Measurements from ENCODE around the gene S100A7. TPM values are rescaled to one million over a fixed set of nuclear protein-coding genes. Genes with fewer than 3 reads are reported as not detected.
"Not testable (repeated sequence)": the region's sequence is repeated elsewhere in the genome, so short reads cannot be mapped to it uniquely, and the experiment has no call there.

S100A7 gene
- total RNA-seq, 1 donor from 2014 or later: not detected

GRCh38 chr1:153426809-153427208 lies 33.6 kb downstream of the S100A7 start:
- peaks cover 8 to 9% (median 9%) of the 10 kb centered on the region in 3 donors for H3K27me3 ChIP-seq (ENCODE audit: control insufficient read depth in 3 of 3, insufficient read depth in 3 of 3, low read length in 3 of 3)
- H3K4me1 ChIP-seq (ENCODE audit: control insufficient read depth in 3 of 3, insufficient read depth in 3 of 3, low read length in 3 of 3): no peaks in the 10 kb centered on the region
- H3K9ac ChIP-seq (ENCODE audit: low read depth in 1 of 3, low read length in 3 of 3): no peak overlapping the region
- H3K4me3 ChIP-seq (ENCODE audit: low read length in 3 of 3): no peak overlapping the region
- H3K27ac ChIP-seq (ENCODE audit: low read depth, low read length): no peak overlapping the region
- H3K36me3 ChIP-seq (ENCODE audit: control insufficient read depth in 3 of 3, insufficient read depth in 3 of 3, low read length in 3 of 3): no peaks in the 10 kb centered on the region
- no peaks in the 10 kb centered on the region for H3K9me3 ChIP-seq (ENCODE audit: control insufficient read depth in 3 of 3, low read length in 3 of 3)

DNA sequence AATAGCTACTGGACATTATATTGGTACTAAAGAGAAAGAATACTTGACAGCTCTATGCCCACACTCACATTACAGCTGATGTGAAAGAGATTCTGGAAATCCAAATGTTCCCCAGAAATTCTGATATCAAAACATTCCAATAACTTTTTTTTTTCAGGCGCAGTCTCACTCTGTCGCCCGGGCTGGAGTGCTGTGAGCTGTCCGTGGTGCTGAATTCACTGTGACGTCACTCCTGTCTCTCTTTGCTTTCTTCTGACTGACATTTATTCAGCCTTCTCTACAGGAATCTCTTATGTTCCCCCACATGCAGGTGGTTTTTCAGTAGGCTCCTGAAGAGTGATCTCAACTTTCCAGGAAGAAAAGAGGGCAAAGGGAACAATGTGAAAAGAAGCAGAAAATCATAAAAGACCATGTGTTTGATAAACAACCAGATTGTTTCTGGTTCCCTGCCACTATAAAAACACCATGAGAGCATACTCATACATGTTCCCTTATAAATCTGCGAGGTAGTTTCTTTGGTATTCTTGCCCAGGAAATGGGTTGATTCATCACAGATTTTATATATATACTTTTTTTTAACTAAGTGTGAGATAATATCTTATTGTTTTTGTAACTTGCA lies 37.9 kb downstream of the S100A7 start:
- no peak overlapping the region for H3K4me3 ChIP-seq (ENCODE audit: low read length in 3 of 3)
- no peaks in the 10 kb centered on the region for H3K36me3 ChIP-seq (ENCODE audit: control insufficient read depth in 3 of 3, insufficient read depth in 3 of 3, low read length in 3 of 3)
- no peaks in the 10 kb centered on the region for H3K9me3 ChIP-seq (ENCODE audit: control insufficient read depth in 3 of 3, low read length in 3 of 3)
- peaks cover 2 to 7% (median 4%) of the 10 kb centered on the region in 3 donors for H3K27me3 ChIP-seq (ENCODE audit: control insufficient read depth in 3 of 3, insufficient read depth in 3 of 3, low read length in 3 of 3)
- H3K27ac ChIP-seq (ENCODE audit: low read depth, low read length): no peak overlapping the region
- no peak overlapping the region for H3K9ac ChIP-seq (ENCODE audit: low read depth in 1 of 3, low read length in 3 of 3)
- H3K4me1 ChIP-seq (ENCODE audit: control insufficient read depth in 3 of 3, insufficient read depth in 3 of 3, low read length in 3 of 3): no peaks in the 10 kb centered on the region

GRCh38 chr1:153420306-153420705 lies 40.1 kb downstream of the S100A7 start:
- Histone ChIP-seq H3K9ac (ENCODE audit: low read depth in 1 of 3, low read length in 3 of 3) (no peak overlapping the region), H3K36me3 (ENCODE audit: control insufficient read depth in 3 of 3, insufficient read depth in 3 of 3, low read length in 3 of 3) (no peaks in the 10 kb centered on the region), H3K9me3 (ENCODE audit: control insufficient read depth in 3 of 3, low read length in 3 of 3) (no peaks in the 10 kb centered on the region), H3K4me3 (ENCODE audit: low read length in 3 of 3) (no peak overlapping the region), H3K27ac (ENCODE audit: low read depth, low read length) (no peak overlapping the region), H3K27me3 (ENCODE audit: control insufficient read depth in 3 of 3, insufficient read depth in 3 of 3, low read length in 3 of 3) (peaks cover 2 to 4% (median 4%) of the 10 kb centered on the region in 3 donors), H3K4me1 (ENCODE audit: control insufficient read depth in 3 of 3, insufficient read depth in 3 of 3, low read length in 3 of 3) (no peaks in the 10 kb centered on the region)

- H3K9ac ChIP-seq (ENCODE audit: low read depth in 1 of 3, low read length in 3 of 3); H3K27ac ChIP-seq (ENCODE audit: low read depth, low read length); H3K36me3 ChIP-seq (ENCODE audit: control insufficient read depth in 3 of 3, insufficient read depth in 3 of 3, low read length in 3 of 3); H3K27me3 ChIP-seq (ENCODE audit: control insufficient read depth in 3 of 3, insufficient read depth in 3 of 3, low read length in 3 of 3); H3K4me3 ChIP-seq (ENCODE audit: low read length in 3 of 3); H3K9me3 ChIP-seq (ENCODE audit: control insufficient read depth in 3 of 3, low read length in 3 of 3); H3K4me1 ChIP-seq (ENCODE audit: control insufficient read depth in 3 of 3, insufficient read depth in 3 of 3, low read length in 3 of 3): not testable (repeated sequence)
Observed at GRCh38 chr1:153419436-153419793, 41.0 kb downstream of the S100A7 start.

GRCh38 chr1:153418758-153419435 lies 41.6 kb downstream of the S100A7 start:
- not testable (repeated sequence) for H3K27ac ChIP-seq (ENCODE audit: low read depth, low read length); H3K9me3 ChIP-seq (ENCODE audit: control insufficient read depth in 3 of 3, low read length in 3 of 3)

DNA sequence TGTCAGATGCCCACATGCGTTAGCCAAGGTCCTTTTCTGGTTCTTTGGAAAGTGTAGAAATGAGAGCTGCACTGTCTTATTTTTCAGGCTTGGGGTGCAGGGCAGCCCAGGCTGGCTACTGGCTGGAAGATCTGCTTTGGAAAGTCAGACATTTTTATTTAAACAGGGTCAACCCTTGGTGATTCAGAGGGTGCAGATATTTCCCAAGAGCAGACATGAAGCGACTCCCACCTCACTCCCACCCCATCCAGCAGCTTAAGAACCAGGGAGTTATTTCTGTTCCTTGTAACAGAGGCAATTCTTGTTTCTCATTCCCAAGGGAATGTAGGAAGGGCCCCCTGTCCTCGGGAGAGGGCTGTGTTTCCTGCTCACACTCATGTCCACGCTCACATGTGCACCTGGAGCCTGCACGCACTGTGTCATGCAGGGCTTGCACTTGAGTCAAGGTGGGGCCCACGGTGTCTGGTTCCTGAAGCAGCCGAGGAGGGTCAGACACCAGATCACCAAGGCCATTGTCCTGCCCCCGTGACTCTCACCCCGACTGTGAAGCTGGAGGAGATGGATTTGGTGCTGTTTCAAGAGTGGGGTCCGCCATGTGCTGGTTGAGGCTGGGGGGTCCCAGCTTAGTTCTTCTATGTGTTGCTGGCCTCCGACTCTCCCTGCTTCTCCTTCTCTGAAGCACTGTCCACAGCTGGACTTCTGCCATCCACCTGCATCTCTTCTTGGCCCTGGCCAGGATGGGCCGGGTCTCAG lies 43.1 kb downstream of the S100A7 start:
- peaks cover 2 to 4% (median 4%) of the 10 kb centered on the region in 3 donors for H3K27me3 ChIP-seq (ENCODE audit: control insufficient read depth in 3 of 3, insufficient read depth in 3 of 3, low read length in 3 of 3)
- H3K9me3 ChIP-seq (ENCODE audit: control insufficient read depth in 3 of 3, low read length in 3 of 3): no peaks in the 10 kb centered on the region
- no peak overlapping the region for H3K4me3 ChIP-seq (ENCODE audit: low read length in 3 of 3)
- H3K9ac ChIP-seq (ENCODE audit: low read depth in 1 of 3, low read length in 3 of 3): no peak overlapping the region
- no peak overlapping the region for H3K27ac ChIP-seq (ENCODE audit: low read depth, low read length)
- H3K4me1 ChIP-seq (ENCODE audit: control insufficient read depth in 3 of 3, insufficient read depth in 3 of 3, low read length in 3 of 3): no peaks in the 10 kb centered on the region
- no peaks in the 10 kb centered on the region for H3K36me3 ChIP-seq (ENCODE audit: control insufficient read depth in 3 of 3, insufficient read depth in 3 of 3, low read length in 3 of 3)

More at GRCh38 chr1:153418758-153419435, 41.6 kb downstream of the S100A7 start:
- H3K4me3 ChIP-seq (ENCODE audit: low read length in 3 of 3); H3K36me3 ChIP-seq (ENCODE audit: control insufficient read depth in 3 of 3, insufficient read depth in 3 of 3, low read length in 3 of 3); H3K4me1 ChIP-seq (ENCODE audit: control insufficient read depth in 3 of 3, insufficient read depth in 3 of 3, low read length in 3 of 3); H3K9ac ChIP-seq (ENCODE audit: low read depth in 1 of 3, low read length in 3 of 3); H3K27me3 ChIP-seq (ENCODE audit: control insufficient read depth in 3 of 3, insufficient read depth in 3 of 3, low read length in 3 of 3): not testable (repeated sequence)

DNA sequence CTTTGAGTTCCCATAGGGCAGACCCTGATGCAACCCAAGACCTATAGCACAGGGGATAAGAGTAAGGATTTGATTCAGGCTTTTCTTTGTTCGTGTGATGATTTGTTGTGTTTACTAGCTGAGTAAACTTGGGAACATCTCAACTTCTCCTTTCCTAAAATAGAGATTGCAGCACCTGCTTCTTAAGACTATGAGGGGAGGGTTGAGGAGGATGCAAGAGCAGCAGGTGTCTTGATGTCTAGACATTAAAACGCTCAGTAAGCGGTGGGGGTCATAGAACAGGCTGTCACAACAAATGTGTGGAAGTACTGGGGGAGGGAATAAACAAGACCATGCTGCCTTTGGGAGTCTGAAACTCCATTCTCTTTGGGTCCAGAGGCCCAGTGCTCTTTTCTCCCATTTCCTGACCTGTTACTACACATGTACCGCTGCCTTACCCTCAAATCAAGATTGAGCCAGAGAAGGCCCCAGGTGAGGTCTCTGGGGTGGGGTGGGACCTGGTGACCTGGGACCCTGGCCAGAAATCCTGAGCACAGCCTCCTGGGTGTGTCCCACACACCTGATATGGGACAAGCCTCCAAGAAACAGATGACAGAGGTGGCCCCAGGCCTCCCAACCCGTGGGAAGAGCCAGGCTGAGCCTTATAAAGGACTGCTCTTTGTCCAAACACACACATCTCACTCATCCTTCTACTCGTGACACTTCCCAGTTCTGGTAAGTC lies 44.4 kb downstream of the S100A7 start, which contains the start of gene S100A7A:
Gene S100A7A (plus strand): TSS at position 671 of the 721 bp plus-strand sequence. CDS start 1,563 bp downstream, outside the sequence.
- H3K9ac ChIP-seq (ENCODE audit: low read depth in 1 of 3, low read length in 3 of 3): no peak within 1 kb of the TSS
- no peaks in the 10 kb centered on the region for H3K36me3 ChIP-seq (ENCODE audit: control insufficient read depth in 3 of 3, insufficient read depth in 3 of 3, low read length in 3 of 3)
- H3K4me3 ChIP-seq (ENCODE audit: low read length in 3 of 3): no peak within 1 kb of the TSS
- H3K27me3 ChIP-seq (ENCODE audit: control insufficient read depth in 3 of 3, insufficient read depth in 3 of 3, low read length in 3 of 3): peaks cover 2 to 4% (median 4%) of the 10 kb centered on the region in 3 donors
- H3K4me1 ChIP-seq (ENCODE audit: control insufficient read depth in 3 of 3, insufficient read depth in 3 of 3, low read length in 3 of 3): no peaks in the 10 kb centered on the region
- H3K27ac ChIP-seq (ENCODE audit: low read depth, low read length): no peak within 1 kb of the TSS
- no peaks in the 10 kb centered on the region for H3K9me3 ChIP-seq (ENCODE audit: control insufficient read depth in 3 of 3, low read length in 3 of 3)

GRCh38 chr1:153413961-153414360 lies 46.5 kb downstream of the S100A7 start:
- not testable (repeated sequence) for H3K4me1 ChIP-seq (ENCODE audit: control insufficient read depth in 3 of 3, insufficient read depth in 3 of 3, low read length in 3 of 3); H3K27me3 ChIP-seq (ENCODE audit: control insufficient read depth in 3 of 3, insufficient read depth in 3 of 3, low read length in 3 of 3); H3K9ac ChIP-seq (ENCODE audit: low read depth in 1 of 3, low read length in 3 of 3); H3K9me3 ChIP-seq (ENCODE audit: control insufficient read depth in 3 of 3, low read length in 3 of 3); H3K27ac ChIP-seq (ENCODE audit: low read depth, low read length); H3K4me3 ChIP-seq (ENCODE audit: low read length in 3 of 3); H3K36me3 ChIP-seq (ENCODE audit: control insufficient read depth in 3 of 3, insufficient read depth in 3 of 3, low read length in 3 of 3)

All from skeletal muscle tissue (tissue), 4 donors.